H9 (cell line): ENCODE results near the gene SPATA31E1. TPM values are rescaled to one million over a fixed set of nuclear protein-coding genes. Genes with fewer than 3 reads are reported as not detected.

Source experiments
- DNase-seq: peaks from one replicate; pipeline ENCODE4 v3.0.0-alpha.2; 2017
- H2AFZ ChIP-seq: one replicate; pipeline ENCODE4 v1.6.1; 2013; ENCODE audit warnings: mild to moderate bottlenecking, low read length, control low read depth, moderate library complexity
- H2AK5ac ChIP-seq: 2 replicates; pipeline ENCODE4 v1.6.1; 2013; ENCODE audit warnings: low read length, control low read depth, mixed read lengths; ENCODE audit not compliant: insufficient read length
- H2BK120ac ChIP-seq: one replicate; pipeline ENCODE4 v1.6.1; 2013; ENCODE audit warnings: low read depth, mild to moderate bottlenecking, low read length, control low read depth, inconsistent platforms; ENCODE audit not compliant: poor library complexity, severe bottlenecking
- H2BK12ac ChIP-seq: 2 replicates; pipeline ENCODE4 v1.6.1; 2013; ENCODE audit warnings: low read length, control low read depth, mixed read lengths, low read depth; ENCODE audit not compliant: insufficient read length
- H2BK15ac ChIP-seq: 2 replicates; pipeline ENCODE4 v1.6.1; 2013; ENCODE audit warnings: low read depth, low read length, control low read depth
- H2BK20ac ChIP-seq: one replicate; pipeline ENCODE4 v1.6.1; 2013; ENCODE audit warnings: low read depth, mild to moderate bottlenecking, low read length, control low read depth, inconsistent platforms; ENCODE audit not compliant: poor library complexity, severe bottlenecking
- H2BK5ac ChIP-seq: 2 replicates; pipeline ENCODE4 v1.6.1; 2013; ENCODE audit warnings: low read length, control low read depth, mixed read lengths; ENCODE audit not compliant: insufficient read length
- H3K14ac ChIP-seq: 2 replicates; pipeline ENCODE4 v1.6.1; 2013; ENCODE audit warnings: low read length, control low read depth; ENCODE audit not compliant: insufficient read depth
- H3K18ac ChIP-seq: 2 replicates; pipeline ENCODE4 v1.6.1; 2013; ENCODE audit warnings: low read depth, mild to moderate bottlenecking, mixed read lengths, low read length, control low read depth; ENCODE audit not compliant: insufficient read length
- H3K23ac ChIP-seq: 2 replicates; pipeline ENCODE4 v1.6.1; 2013; ENCODE audit warnings: low read length, control low read depth, mixed read lengths, low read depth; ENCODE audit not compliant: insufficient read length
- H3K23me2 ChIP-seq: 2 replicates; pipeline ENCODE4 v1.6.1; 2013; ENCODE audit warnings: low read depth, mild to moderate bottlenecking, mixed read lengths, low read length, control low read depth; ENCODE audit not compliant: insufficient read length, poor library complexity, severe bottlenecking
- H3K27ac ChIP-seq: 2 replicates; pipeline ENCODE4 v1.5.1; 2013; ENCODE audit warnings: low read length, control low read depth, mixed read lengths, low read depth; ENCODE audit not compliant: insufficient read length
- H3K27me3 ChIP-seq: 2 replicates; pipeline ENCODE4 v1.6.1; 2013; ENCODE audit warnings: low read length, control low read depth, inconsistent platforms; ENCODE audit not compliant: insufficient read depth
- H3K4ac ChIP-seq: 2 replicates; pipeline ENCODE4 v1.6.1; 2013; ENCODE audit warnings: low read depth, mild to moderate bottlenecking, control low read depth, inconsistent platforms, low read length, moderate library complexity
- H3K4me1 ChIP-seq: 2 replicates; pipeline ENCODE4 v1.6.1; 2013; ENCODE audit warnings: low read length, control low read depth, inconsistent platforms; ENCODE audit not compliant: insufficient read depth
- H3K4me2 ChIP-seq: 2 replicates; pipeline ENCODE4 v1.6.1; 2013; ENCODE audit warnings: low read length, control low read depth, mixed read lengths; ENCODE audit not compliant: insufficient read length, insufficient read depth
- H3K56ac ChIP-seq: 2 replicates; pipeline ENCODE4 v1.6.1; 2013; ENCODE audit warnings: low read depth, mild to moderate bottlenecking, mixed read lengths, low read length, control low read depth; ENCODE audit not compliant: insufficient read length
- H3K79me1 ChIP-seq: 2 replicates; pipeline ENCODE4 v1.6.1; 2013; ENCODE audit warnings: low read depth, mild to moderate bottlenecking, moderate library complexity, low read length, control low read depth, inconsistent platforms; ENCODE audit not compliant: insufficient read depth, poor library complexity, severe bottlenecking
- H3K79me2 ChIP-seq: 2 replicates; pipeline ENCODE4 v1.6.1; 2013; ENCODE audit warnings: low read length, control low read depth, inconsistent platforms; ENCODE audit not compliant: insufficient read depth
- H3K9ac ChIP-seq: 2 replicates; pipeline ENCODE4 v1.6.1; 2013; ENCODE audit warnings: low read length, control low read depth, mixed read lengths; ENCODE audit not compliant: insufficient read length; ENCODE audit errors: extremely low read depth
- H3K9me3 ChIP-seq: one replicate; pipeline ENCODE4 v1.6.1; 2013; ENCODE audit warnings: low read depth, low read length, inconsistent platforms; ENCODE audit not compliant: control insufficient read depth
- H3T11ph ChIP-seq: one replicate; pipeline ENCODE4 v1.6.1; 2013; ENCODE audit warnings: mild to moderate bottlenecking, low read length, control low read depth, inconsistent platforms
- H4K20me1 ChIP-seq: one replicate; pipeline ENCODE4 v1.6.1; 2013; ENCODE audit not compliant: control insufficient read depth, insufficient read length, insufficient read depth
- H4K5ac ChIP-seq: 2 replicates; pipeline ENCODE4 v1.6.1; 2013; ENCODE audit warnings: low read depth, mild to moderate bottlenecking, mixed read lengths, low read length, control low read depth; ENCODE audit not compliant: insufficient read length
- H4K8ac ChIP-seq: replicated peaks from 2 replicates; pipeline ENCODE4 v1.6.1; 2013; ENCODE audit warnings: low read length, control low read depth, mixed read lengths, low read depth; ENCODE audit not compliant: insufficient read length
- H4K91ac ChIP-seq: 2 replicates; pipeline ENCODE4 v1.6.1; 2013; ENCODE audit warnings: low read depth, mild to moderate bottlenecking, moderate library complexity, mixed read lengths, low read length, control low read depth; ENCODE audit not compliant: insufficient read length
- H3K27ac Mint-ChIP-seq, 3 experiments: 2 replicates in 2 of 3; 3 replicates in 1 of 3; pipeline ENCODE4 v1.8.0; 2020 to 2021; ENCODE audit warnings: mixed read lengths in 3 of 3, mild to moderate bottlenecking in 1 of 3, moderate library complexity in 1 of 3
- H3K27me3 Mint-ChIP-seq: 2 replicates; pipeline ENCODE4 v1.8.0; 2021; ENCODE audit warnings: low read depth, mild to moderate bottlenecking, moderate library complexity, mixed read lengths
- H3K36me3 Mint-ChIP-seq, 3 experiments: 2 replicates in 2 of 3; 3 replicates in 1 of 3; pipeline ENCODE4 v1.8.0; 2020 to 2021; ENCODE audit warnings: low read depth in 3 of 3, mixed read lengths in 3 of 3; ENCODE audit not compliant: insufficient read depth in 1 of 3
- H3K4me1 Mint-ChIP-seq, 2 experiments: 2 replicates each; pipeline ENCODE4 v1.8.0; 2020; ENCODE audit warnings: mixed read lengths in 2 of 2
- H3K4me3 Mint-ChIP-seq, 2 experiments: 2 replicates in 1 of 2; 3 replicates in 1 of 2; pipeline ENCODE4 v1.8.0; 2020 to 2021; ENCODE audit warnings: mild to moderate bottlenecking in 2 of 2, mixed read lengths in 2 of 2, moderate library complexity in 1 of 2
- H3K9me3 Mint-ChIP-seq, 2 experiments: 2 replicates in 1 of 2; 3 replicates in 1 of 2; pipeline ENCODE4 v1.8.0; 2020; ENCODE audit warnings: mild to moderate bottlenecking in 2 of 2, mixed read lengths in 2 of 2, moderate library complexity in 1 of 2
- CTCF ChIP-seq: fragments of 200-600 bp; sonication (generic); conservative IDR thresholded peaks from 3 replicates; pipeline ENCODE4 v1.8.0; 2021; ENCODE audit warnings: antibody characterized with exemption, mild to moderate bottlenecking
- WGBS: extraction: QIAGEN DNeasy Blood & Tissue Kit; methylation state at CpG from one replicate; pipeline ENCODE4 v1.1.7; 2013; ENCODE audit warnings: missing lambda C conversion rate, low lambda C conversion rate, mixed read lengths; ENCODE audit not compliant: insufficient read length; ENCODE audit errors: extremely low coverage; 5-methylcytosine and 5-hydroxymethylcytosine counted together
- total RNA-seq: library from RNA; stranded (reverse); gene quantifications from 2 replicates; pipeline ENCODE4 v1.2.1, GENCODE V29; 2021

SPATA31E1 gene
- total RNA-seq, 1 experiment from 2014 or later = 0.09 TPM

- Histone ChIP-seq H3K23me2 (no peaks in the 10 kb centered on the region), H2BK12ac (no peak overlapping the region), H3T11ph (no peak overlapping the region), H2AFZ (no peak overlapping the region), H4K20me1 (no peaks in the 10 kb centered on the region), H3K27me3 (no peaks in the 10 kb centered on the region), H3K4me2 (no peak overlapping the region), H3K4ac (no peak overlapping the region), H2BK15ac (no peak overlapping the region), H3K14ac (no peak overlapping the region), H4K91ac (no peak overlapping the region), H2BK20ac (no peak overlapping the region), H3K9ac (no peak overlapping the region), H3K27ac (no peak overlapping the region), H3K79me2 (no peaks in the 10 kb centered on the region), H3K4me1 (no peaks in the 10 kb centered on the region), H3K9me3 (no peaks in the 10 kb centered on the region), H3K79me1 (no peaks in the 10 kb centered on the region), H3K23ac (no peak overlapping the region), H4K5ac (no peak overlapping the region), H3K18ac (no peak overlapping the region), H2AK5ac (no peak overlapping the region), H2BK120ac (no peak overlapping the region), H4K8ac (no peak overlapping the region), H3K56ac (no peak overlapping the region), H2BK5ac (no peak overlapping the region)
- no peak overlapping the region for H3K4me3 Mint-ChIP-seq
- peaks cover under 1% of the 10 kb centered on the region in 2 experiments; a peak in 3 of 4 replicates for H3K4me1 Mint-ChIP-seq
- no peak for DNase-seq
- peaks cover 2% of the 10 kb centered on the region for H3K27me3 Mint-ChIP-seq
- H3K27ac Mint-ChIP-seq = no peak overlapping the region
- 0 out of 7 replicates have a peak, but pooled peaks cover 0 to 6% (median 0%) of the 10 kb centered on the region in 3 experiments for H3K36me3 Mint-ChIP-seq
- no peak for TF ChIP-seq CTCF
- no CpG with 5 or more reads among the region's 1 CpG for WGBS
- H3K9me3 Mint-ChIP-seq = peaks cover 4 to 12% of the 10 kb centered on the region in 2 experiments; a peak in 4 of 5 replicates
These were observed 42.5 kb upstream of the SPATA31E1 start for GRCh38 chr9:87840134-87840533.
